GM10266 (cell line): ENCODE measurements around the gene RSPO3.

Source experiments
- DNase-seq: peaks from one replicate; pipeline ENCODE4 v3.0.0; 2012; ENCODE audit errors: extremely low spot score
- CTCF ChIP-seq: IDR thresholded peaks from 2 replicates; pipeline ENCODE4 v1.5.1; 2012; ENCODE audit warnings: mild to moderate bottlenecking, low read depth; ENCODE audit not compliant: control insufficient read depth, insufficient read depth; ENCODE audit errors: missing control alignments

RSPO3 gene

GRCh38 chr6:127131275-127131674 lies 12.8 kb downstream of the RSPO3 start:
- no peak for TF ChIP-seq CTCF
- no peak for DNase-seq

GRCh38 chr6:127131772-127132376 lies 13.4 kb downstream of the RSPO3 start:
- TF ChIP-seq CTCF: no peak

GRCh38 chr6:127134136-127134535 lies 15.7 kb downstream of the RSPO3 start:
- DNase-seq: no peak
- no peak for TF ChIP-seq CTCF

More at GRCh38 chr6:127131772-127132376, 13.4 kb downstream of the RSPO3 start:
- DNase-seq: no peak

GRCh38 chr6:127136786-127137185 lies 18.3 kb downstream of the RSPO3 start:
- no peak for DNase-seq

GRCh38 chr6:127146932-127147331 lies 28.5 kb downstream of the RSPO3 start:
- DNase-seq: no peak
- TF ChIP-seq CTCF: no peak

More at GRCh38 chr6:127136786-127137185, 18.3 kb downstream of the RSPO3 start:
- no peak for TF ChIP-seq CTCF

- DNase-seq: no peak
- no peak for TF ChIP-seq CTCF
Measured at GRCh38 chr6:127147534-127147933, 29.1 kb downstream of the RSPO3 start.

- no peak for TF ChIP-seq CTCF
- no peak for DNase-seq
Measured at GRCh38 chr6:127148511-127148910, 30.0 kb downstream of the RSPO3 start.
